GF-D8 (cell line): Measurements from ENCODE around the gene EIF3B.
"Not testable (repeated sequence)": the region's sequence is repeated elsewhere in the genome, so short reads cannot be mapped to it uniquely, and the experiment has no call there.

Experiments
- DNase-seq: peaks from one replicate; lab custom pipeline; 2025; lab: John Stamatoyannopoulos, UW

Gene EIF3B

GRCh38 chr7:2354186-2354938 is at the start of gene EIF3B:
Gene EIF3B, plus strand, starts transcription at chr7:2354827. Its CDS starts 95 bp downstream, at chr7:2354922.
- peak; percentile 76 for DNase-seq

DNA sequence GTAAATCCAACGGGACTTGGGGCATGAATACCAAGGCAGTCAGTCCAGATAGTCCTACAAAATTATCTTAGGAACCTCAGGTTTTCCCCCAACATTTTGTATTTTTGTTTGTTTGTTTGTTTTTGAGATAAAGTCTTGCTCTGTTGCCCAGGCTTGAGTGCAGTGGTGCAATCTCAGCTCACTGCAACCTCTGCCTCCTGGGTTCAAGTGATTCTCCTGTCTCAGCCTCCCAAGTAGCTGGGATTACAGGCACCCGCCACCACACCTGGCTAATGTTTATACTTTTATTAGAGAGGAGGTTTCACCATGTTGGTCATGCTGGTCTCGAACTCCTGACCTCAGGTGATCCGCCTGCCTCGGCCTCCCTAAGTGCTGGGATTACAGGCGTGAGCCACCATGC is 49.4 kb upstream of the EIF3B start:
- not testable (repeated sequence) for DNase-seq

- DNase-seq = no peak
These were observed 47.9 kb upstream of the EIF3B start for GRCh38 chr7:2306688-2307087.

DNA sequence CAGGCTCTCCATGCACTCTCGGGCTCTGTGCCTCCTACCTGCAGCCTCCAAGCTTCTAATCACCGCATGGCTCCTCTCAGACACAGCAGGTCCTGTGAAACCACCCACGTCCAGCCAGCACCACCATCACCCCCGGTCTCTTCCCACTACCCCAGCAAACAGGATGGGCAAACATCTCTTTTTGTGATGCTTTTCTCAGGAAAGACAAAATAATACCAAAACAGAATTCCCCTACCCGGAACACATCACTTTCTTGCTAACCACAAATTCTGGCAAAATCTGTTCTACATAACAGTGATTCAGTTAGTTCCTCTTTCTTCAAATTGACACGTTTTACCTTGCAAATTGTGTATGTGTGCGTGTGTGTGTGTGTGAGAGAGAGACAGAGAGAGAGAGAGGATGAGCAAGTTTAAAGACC is 46.9 kb upstream of the EIF3B start:
- DNase-seq = peak; percentile 20

DNA sequence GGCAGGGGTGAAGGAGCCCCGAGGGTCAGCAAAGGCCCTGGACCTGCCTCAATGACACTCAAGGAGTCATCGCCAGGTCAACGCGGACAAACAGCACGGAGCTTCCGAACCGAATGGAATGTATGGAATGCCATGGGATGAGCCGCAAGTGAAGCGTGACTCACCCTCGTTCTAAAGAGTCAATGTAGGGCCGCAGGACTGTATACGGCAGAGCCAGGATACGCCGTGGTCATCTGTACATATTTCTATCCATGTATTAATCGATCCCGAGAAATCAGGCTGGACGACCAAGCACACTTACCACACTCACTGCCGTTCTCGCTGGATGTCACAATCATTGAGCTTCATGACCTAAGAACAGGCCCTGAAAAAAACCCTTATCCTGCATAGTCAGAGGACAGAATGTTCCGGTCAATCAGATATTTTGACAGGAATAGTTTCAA is 44.7 kb upstream of the EIF3B start:
- DNase-seq = no peak

DNA sequence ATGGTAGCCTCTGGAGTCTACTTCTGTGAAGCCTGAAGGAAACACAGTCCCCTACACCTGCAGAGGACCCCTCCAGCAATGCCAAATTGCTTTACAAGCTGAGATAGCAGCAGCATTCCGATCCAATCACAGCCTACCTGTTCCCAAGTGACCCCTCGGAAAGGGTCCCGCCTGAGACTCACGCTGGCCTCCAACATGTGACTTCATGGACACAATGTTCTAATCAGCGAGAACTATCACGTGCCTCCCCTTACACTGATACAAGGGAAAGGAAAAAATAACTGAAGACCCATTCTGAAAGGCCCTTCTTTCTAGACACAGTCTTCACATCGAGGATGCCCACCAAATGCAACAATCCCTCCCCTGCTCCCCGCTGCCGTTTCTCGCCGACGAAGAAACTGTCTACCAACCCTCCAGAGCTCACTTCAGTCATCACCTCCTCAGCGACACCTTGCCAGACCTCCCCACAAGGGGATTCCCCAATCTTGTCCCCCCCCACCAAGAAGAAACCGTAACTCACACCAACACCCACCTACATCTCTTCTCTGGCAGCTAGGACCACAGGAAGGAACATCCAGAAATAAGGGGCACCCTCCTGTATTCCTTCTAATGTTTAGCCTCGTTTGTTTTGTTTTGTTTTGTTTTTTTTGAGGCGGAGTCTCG is 42.2 kb upstream of the EIF3B start:
- DNase-seq = no peak

GRCh38 chr7:2313450-2314208 is 41.0 kb upstream of the EIF3B start:
- no peak for DNase-seq

DNA sequence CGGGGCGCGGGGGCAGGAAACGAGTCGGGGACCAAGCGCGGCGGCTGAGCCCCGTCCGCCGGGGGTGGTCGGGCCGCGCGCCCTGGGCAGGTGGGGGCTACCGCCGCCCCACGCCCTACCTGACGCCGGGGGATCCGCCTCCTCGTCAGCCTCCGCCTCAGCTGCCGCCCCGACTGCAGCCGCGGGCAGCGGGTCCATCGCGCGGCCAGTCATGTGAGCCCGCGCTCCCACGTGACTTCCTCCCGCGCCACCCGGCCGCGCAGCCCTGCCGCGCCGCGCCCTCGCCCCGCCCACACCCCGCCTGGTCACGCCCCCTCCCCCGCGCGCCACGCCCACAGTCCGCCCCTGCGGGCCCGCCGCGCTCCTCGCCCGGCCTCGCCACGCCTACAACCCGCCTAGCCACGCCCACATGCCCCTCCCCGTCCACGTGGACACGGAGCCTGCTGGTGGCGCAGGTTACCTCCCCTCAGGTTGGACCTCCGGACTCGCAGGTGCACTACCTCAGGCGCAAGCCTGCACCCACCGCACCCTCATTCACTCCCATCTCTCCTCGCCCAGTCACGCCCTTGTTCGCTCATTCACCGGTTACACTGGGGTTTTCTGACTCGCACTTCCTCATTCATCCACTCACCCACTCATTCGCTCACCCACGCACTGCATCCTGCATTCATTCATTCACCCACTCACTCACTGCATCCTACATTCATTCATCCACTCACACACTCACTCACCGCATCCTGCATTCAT is 40.2 kb upstream of the EIF3B start, which contains the start of gene SNX8:
SNX8 (minus strand) TSS at position 233 of the 747 bp plus-strand sequence; CDS start at position 213, 20 bp downstream.
- DNase-seq = peak; percentile 59

- DNase-seq = not testable (repeated sequence)
These were observed 39.6 kb upstream of the EIF3B start for GRCh38 chr7:2314956-2315530.

DNA sequence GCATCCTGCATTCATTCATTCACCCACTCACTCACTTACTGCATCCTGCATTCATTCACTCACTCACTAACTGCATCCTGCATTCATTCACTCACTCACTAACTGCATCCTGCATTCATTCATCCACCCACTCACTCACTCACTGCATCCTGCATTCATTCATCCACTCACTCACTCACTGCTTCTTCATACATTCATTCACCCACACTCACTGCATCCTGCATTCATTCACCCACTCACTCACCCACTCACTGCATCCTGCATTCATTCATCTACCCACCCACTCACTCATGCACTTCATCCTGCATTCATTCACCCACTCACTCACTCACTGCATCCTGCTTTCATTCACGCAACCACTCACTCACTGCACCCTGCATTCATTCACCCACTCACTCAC is 38.8 kb upstream of the EIF3B start:
- DNase-seq = no peak

- DNase-seq = no peak
These were observed 38.0 kb upstream of the EIF3B start for GRCh38 chr7:2316578-2316977.

- DNase-seq = peak; percentile 23
These were observed 36.9 kb upstream of the EIF3B start for GRCh38 chr7:2317556-2318293.

DNA sequence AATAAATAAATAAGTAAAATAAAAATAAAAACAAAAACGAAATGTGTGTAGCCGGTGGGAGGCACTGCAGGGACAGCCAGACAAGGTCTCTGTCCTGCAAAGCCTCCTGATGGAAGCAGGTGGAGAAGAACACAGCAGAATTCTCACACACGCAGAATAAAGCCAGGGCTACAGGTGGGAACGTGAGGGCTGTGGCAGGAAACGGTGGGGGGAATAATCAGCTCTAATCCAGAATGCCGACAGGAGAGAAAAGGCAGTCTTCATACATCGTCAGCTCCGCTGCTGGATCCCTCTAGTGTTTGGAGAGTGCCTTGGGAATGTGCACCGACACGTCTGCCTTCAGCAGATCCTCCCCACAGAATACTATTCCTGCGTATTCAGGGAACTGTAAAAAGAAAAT is 33.6 kb upstream of the EIF3B start:
- DNase-seq = no peak

- DNase-seq = peak; percentile 94
These were observed 29.5 kb upstream of the EIF3B start for GRCh38 chr7:2325162-2325561.

GRCh38 chr7:2326951-2327350 is 27.7 kb upstream of the EIF3B start:
- DNase-seq = no peak

DNA sequence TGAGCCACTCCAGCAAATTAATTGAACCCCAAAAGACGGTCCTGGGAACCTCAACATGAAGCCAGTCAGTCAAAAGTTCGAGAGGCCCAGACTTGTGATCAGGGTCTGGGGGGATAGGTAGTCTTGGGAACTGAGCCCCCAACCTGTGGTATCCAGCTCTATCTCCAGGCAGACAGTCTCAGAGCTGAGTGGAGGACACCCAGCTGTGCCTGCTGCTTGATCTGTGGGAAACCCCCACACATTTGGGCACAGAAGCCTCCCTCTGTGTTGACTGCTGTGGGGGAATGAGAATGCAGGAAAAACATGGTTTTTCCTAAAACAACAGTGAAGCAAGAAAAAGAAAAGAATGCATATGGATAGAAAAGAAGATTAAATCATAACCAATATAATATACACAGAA is 24.1 kb upstream of the EIF3B start:
- no peak for DNase-seq

- DNase-seq = no peak
These were observed 22.9 kb upstream of the EIF3B start for GRCh38 chr7:2331707-2332106.

DNA sequence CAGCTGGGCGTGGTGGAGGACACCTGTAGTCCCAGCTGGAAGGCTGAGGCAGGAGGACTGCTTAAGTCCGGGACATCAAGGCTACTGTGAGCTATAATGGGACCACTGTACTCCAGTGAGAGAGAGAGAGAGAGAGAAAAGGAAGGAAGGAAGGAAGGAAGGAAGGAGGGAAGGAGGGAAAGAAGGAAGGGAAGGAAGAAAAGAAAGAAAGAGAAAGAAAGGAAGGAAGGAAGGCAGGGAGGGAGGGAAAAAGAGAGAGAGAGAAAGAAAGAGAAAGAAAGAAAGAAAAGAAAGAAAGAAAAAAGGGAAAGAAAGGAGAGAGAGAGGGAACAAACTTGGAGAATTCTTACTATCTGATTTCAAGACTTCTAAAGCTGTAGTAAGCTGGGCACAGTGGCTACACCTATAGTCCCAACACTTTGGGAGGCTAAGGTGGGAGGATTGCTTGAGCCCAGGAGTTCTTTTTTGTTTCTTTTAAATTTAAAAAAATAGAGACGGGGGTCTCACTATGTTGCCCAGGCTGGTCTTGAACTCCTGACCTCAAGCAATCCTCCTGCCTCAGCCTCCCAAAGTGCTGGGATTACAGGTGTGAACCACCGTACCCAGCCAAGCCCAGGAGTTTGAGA is 21.9 kb upstream of the EIF3B start:
- not testable (repeated sequence) for DNase-seq

DNA sequence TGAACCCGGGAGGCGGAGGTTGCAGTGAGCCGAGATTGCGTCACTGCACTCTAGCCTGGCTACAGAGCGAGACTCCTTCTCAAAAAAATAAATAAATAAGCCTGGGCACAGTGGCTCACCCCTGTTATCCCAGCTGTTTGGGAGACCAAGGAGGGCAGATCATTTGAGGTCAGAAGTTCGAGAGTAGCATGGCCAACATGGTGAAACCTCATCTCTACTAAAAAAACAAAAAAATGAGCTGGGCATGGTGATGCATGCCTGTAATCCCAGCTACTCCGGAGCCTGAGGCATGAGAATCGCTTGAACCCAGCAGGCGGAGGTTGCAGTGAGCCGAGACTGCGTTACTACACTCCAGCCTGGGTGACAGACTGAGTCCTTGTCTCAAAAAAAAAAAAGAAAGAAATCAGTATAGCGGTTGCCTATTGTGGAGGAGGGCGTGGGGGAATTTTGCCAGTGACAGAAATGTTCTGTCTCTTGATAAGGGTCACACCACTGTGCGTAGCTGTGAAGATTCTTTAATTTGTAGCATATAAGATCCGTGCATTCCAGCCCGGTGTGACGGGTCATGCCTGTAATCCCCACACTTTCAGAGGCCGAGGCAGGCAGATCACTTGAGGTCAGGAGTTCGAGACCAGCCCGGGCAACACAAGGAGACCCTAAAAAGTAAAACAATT is 17.9 kb upstream of the EIF3B start:
- DNase-seq = no peak
